Renal pelvis (tissue), 12 donors: Measurements from ENCODE around the gene NPIPB12. TPM values are rescaled to one million over a fixed set of nuclear protein-coding genes. Genes with fewer than 3 reads are reported as not detected.
"Not testable (repeated sequence)": the region's sequence is repeated elsewhere in the genome, so short reads cannot be mapped to it uniquely, and the experiment has no call there.

ENCODE experiments used
- DNase-seq: peaks from one replicate; pipeline ENCODE4 v3.0.0-alpha.2; 2013
- long read RNA-seq, 16 experiments: transcript quantifications; one replicate each; lab custom pipeline, GENCODE V29; 2026
- polyA plus RNA-seq, 3 donors: library from polyadenylated mRNA; unstranded; fragments of 120-200 nt; gene quantifications; one replicate each; pipeline ENCODE4 v1.2.1, GENCODE V29; 2013; ENCODE audit not compliant: insufficient read length in 3 of 3

NPIPB12 gene
- polyA plus RNA-seq, result 100 to 1,000 TPM in 1 of 3 donors, 10 to 100 TPM in 2; 27.8 to 144 (median 95.3) TPM
- long read RNA-seq, donor 1, result 0 reads
- long read RNA-seq, donor 2, result 0 reads
- long read RNA-seq, donor 3, result 0 reads
- long read RNA-seq, donor 4, partial matches to known transcripts, result 7 of 7 reads
- long read RNA-seq, donor 4, other reads (novel, unspliced or antisense), result 0 of 7 reads
- long read RNA-seq, donor 5, result 0 reads
- long read RNA-seq, donor 6, result 0 reads
- long read RNA-seq, donor 7, result 0 reads
- long read RNA-seq, donor 8, result 0 reads
- long read RNA-seq, donor 9, result 0 reads
- long read RNA-seq, donor 10, result 0 reads
- long read RNA-seq, donor 11, result 0 reads
- long read RNA-seq, donor 12, result 0 reads
- long read RNA-seq, donor 13, result 0 reads
- long read RNA-seq, donor 14, result 0 reads
- long read RNA-seq, donor 15, result 0 reads
- long read RNA-seq, donor 16, partial matches to known transcripts, result 8 of 8 reads
- long read RNA-seq, donor 16, other reads (novel, unspliced or antisense), result 0 of 8 reads

- DNase-seq, result not testable (repeated sequence)
Observed at GRCh38 chr16:29506308-29506707, at the start of gene NPIPB12. Gene NPIPB12 (minus strand): TSS chr16:29506408.

- not testable (repeated sequence) for DNase-seq
Observed at GRCh38 chr16:29521520-29521919, 15.3 kb upstream of the NPIPB12 start.

- DNase-seq, result not testable (repeated sequence)
Observed at GRCh38 chr16:29482276-29482675, 23.9 kb downstream of the NPIPB12 start.

GRCh38 chr16:29472065-29472464 is 34.1 kb downstream of the NPIPB12 start:
- DNase-seq, result not testable (repeated sequence)

GRCh38 chr16:29469660-29470059 is 36.5 kb downstream of the NPIPB12 start:
- DNase-seq, result not testable (repeated sequence)

GRCh38 chr16:29467654-29468366 is 38.4 kb downstream of the NPIPB12 start:
- not testable (repeated sequence) for DNase-seq

- not testable (repeated sequence) for DNase-seq
Observed at GRCh38 chr16:29466904-29467303, 39.3 kb downstream of the NPIPB12 start.

- not testable (repeated sequence) for DNase-seq
Observed at GRCh38 chr16:29465985-29466824, 40.0 kb downstream of the NPIPB12 start.

- DNase-seq, result not testable (repeated sequence)
Observed at GRCh38 chr16:29460647-29461030, 45.6 kb downstream of the NPIPB12 start.

- not testable (repeated sequence) for DNase-seq
Observed at GRCh38 chr16:29459706-29460646, 46.2 kb downstream of the NPIPB12 start, which contains the start of gene SULT1A4. Gene SULT1A4 (plus strand): TSS chr16:29459913. CDS start chr16:29461386, 1,473 bp downstream.

GRCh38 chr16:29457660-29458059 is 48.5 kb downstream of the NPIPB12 start:
- not testable (repeated sequence) for DNase-seq

- not testable (repeated sequence) for DNase-seq
Observed at GRCh38 chr16:29454828-29455227, 51.4 kb downstream of the NPIPB12 start.

- not testable (repeated sequence) for DNase-seq
Observed at GRCh38 chr16:29454269-29454668, 51.9 kb downstream of the NPIPB12 start, which contains the start of the genes BOLA2 and SLX1B. Gene BOLA2 (minus strand): TSS chr16:29454351. CDS start chr16:29454253, 98 bp downstream. Gene SLX1B (plus strand): TSS chr16:29454533.

GRCh38 chr16:29453754-29454153 is 52.5 kb downstream of the NPIPB12 start:
- not testable (repeated sequence) for DNase-seq

Other genes starting within 250 kb of the NPIPB12 start
- 1 to 10 TPM; 1.1 to 4.4 (median 3.1) TPM for gene NPIPB11, start 99.7 kb downstream of the NPIPB12 start, polyA plus RNA-seq
- 1 to 10 TPM; 2.7 to 7.1 (median 4.9) TPM for gene BOLA2, start 52.1 kb downstream of the NPIPB12 start, polyA plus RNA-seq
- 10 to 100 TPM in 2 of 3 donors, 1 to 10 TPM in 1; 9.6 to 18.0 (median 10.4) TPM for gene SLX1B, start 51.9 kb downstream of the NPIPB12 start, polyA plus RNA-seq
- 10 to 100 TPM in 2 of 3 donors, 1 to 10 TPM in 1; 9.3 to 27.2 (median 21.0) TPM for gene SULT1A4, start 46.5 kb downstream of the NPIPB12 start, polyA plus RNA-seq
- 1 to 10 TPM; 2.7 to 2.8 (median 2.8) TPM for gene SPN, start 156.8 kb upstream of the NPIPB12 start, polyA plus RNA-seq
- gene QPRT, start 172.8 kb upstream of the NPIPB12 start, polyA plus RNA-seq, result 100 to 1,000 TPM; 171 to 206 (median 173) TPM
- gene C16orf54, start 239.6 kb upstream of the NPIPB12 start, polyA plus RNA-seq, result under 1 TPM; 0.12 to 0.34 (median 0.17) TPM